ENCODE results near the gene CEACAM4.

CEACAM4 gene

DNA sequence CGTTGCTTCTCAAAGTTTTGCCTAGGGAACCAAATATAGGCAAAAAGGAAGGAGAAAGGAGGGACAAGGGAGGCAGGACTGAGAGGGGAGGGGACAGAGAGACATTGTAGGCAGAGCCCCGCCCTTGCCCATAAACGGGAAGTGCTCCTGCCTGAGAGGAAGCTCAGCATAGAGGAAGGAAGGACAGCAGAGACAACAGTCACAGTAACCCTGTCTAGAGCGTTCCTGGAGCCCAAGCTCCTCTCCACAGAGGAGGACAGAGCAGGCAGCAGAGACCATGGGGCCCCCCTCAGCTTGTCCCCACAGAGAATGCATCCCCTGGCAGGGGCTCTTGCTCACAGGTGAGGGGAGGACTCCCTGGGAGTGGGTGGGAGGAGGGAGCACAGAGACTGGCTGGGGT, 50.9 kb downstream of the CEACAM4 start, which contains the start of gene CEACAM21:
Gene CEACAM21 (plus strand): TSS at position 169 of the 400 bp plus-strand sequence. CDS start 109 bp downstream, at position 278.
- ChIA-PET POLR2A (interaction anchor here (0.6 to 1.3 kb wide), 4 partner anchors 10 to 147 kb away, joined by 3 to 7 read pairs (median 4); no protein-coding TSS in a partner anchor), CTCF (interaction anchor here (0.9 to 21.8 kb wide), 8 partner anchors 11 to 125 kb away, joined by 3 to 343 read pairs (median 4); no protein-coding TSS in a partner anchor)
- DNase-seq (ENCODE audit: extremely low spot score), result peak; percentile 83
- TF ChIP-seq, protein P1, sequence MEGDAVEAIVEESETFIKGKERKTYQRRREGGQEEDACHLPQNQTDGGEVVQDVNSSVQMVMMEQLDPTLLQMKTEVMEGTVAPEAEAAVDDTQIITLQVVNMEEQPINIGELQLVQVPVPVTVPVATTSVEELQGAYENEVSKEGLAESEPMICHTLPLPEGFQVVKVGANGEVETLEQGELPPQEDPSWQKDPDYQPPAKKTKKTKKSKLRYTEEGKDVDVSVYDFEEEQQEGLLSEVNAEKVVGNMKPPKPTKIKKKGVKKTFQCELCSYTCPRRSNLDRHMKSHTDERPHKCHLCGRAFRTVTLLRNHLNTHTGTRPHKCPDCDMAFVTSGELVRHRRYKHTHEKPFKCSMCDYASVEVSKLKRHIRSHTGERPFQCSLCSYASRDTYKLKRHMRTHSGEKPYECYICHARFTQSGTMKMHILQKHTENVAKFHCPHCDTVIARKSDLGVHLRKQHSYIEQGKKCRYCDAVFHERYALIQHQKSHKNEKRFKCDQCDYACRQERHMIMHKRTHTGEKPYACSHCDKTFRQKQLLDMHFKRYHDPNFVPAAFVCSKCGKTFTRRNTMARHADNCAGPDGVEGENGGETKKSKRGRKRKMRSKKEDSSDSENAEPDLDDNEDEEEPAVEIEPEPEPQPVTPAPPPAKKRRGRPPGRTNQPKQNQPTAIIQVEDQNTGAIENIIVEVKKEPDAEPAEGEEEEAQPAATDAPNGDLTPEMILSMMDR (IDR thresholded peaks at IDR 0.05; ENCODE audit: control extremely low read depth, extremely low read depth, low read depth, missing control alignments), result no peak

DNA sequence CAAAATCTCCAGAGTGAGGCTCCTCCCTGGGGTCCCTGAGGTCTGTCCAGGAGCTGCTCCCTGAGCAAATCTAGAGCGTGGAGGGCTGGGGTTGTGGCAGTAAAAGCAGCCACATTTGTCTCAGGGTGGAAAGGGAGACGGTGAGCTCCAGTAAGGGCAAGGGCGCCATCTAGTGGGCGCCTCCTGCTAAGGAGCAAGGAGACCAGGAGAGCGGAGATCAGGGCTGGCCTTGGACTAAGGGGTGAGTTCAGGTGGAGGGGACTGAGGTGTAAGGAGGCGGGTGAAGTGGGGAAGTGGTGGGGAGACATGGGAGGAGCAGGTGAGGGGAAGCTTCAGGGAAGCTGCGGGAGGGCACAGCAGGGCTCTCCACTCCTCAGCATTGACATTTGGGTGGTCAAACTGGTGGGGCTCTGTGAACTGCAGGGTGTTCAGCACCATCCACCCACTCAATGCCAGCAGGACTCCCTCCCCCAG, 56.2 kb downstream of the CEACAM4 start:
- TF ChIP-seq, protein P1 (IDR thresholded peaks at IDR 0.05; ENCODE audit: control extremely low read depth, extremely low read depth, low read depth, missing control alignments), result peak; percentile 95
- ChIA-PET POLR2A (interaction anchor here (0.6 to 1.6 kb wide), 5 partner anchors 15 to 122 kb away, joined by 3 to 10 read pairs (median 5); no protein-coding TSS in a partner anchor), CTCF (interaction anchor here (0.6 to 21.8 kb wide), 23 partner anchors 9 to 286 kb away, joined by 3 to 343 read pairs (median 4); partner anchors contain the start of genes B9D2 and DMAC2)
- peak; percentile 80 for DNase-seq (ENCODE audit: extremely low spot score)

DNA sequence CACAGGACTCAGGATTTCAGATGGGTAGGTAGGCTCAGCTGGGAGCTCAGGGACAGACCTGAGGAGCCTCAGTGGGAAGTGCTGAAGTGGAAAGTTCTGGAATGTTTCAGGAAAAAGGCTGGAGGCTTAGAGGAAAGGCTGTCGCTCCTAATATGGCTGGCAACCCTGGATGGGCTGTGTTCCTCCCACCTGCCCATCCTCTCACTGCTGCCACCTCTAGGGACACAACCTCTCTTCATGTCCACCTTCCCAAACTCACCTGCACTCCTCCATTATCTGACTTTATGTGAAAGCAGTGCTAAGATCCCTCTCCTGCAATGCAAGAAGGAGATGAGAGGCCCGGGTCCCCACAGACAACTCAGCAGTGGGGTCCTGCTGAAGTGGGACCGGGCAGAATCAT, 56.7 kb downstream of the CEACAM4 start:
- TF ChIP-seq, protein P1 (IDR thresholded peaks at IDR 0.05; ENCODE audit: control extremely low read depth, extremely low read depth, low read depth, missing control alignments), result no peak
- DNase-seq (ENCODE audit: extremely low spot score), result no peak
- ChIA-PET CTCF (interaction anchor here (0.6 to 21.8 kb wide), 23 partner anchors 9 to 285 kb away, joined by 3 to 343 read pairs (median 4); partner anchors contain the start of genes B9D2 and DMAC2), POLR2A (interaction anchor here (0.9 to 1.3 kb wide), 3 partner anchors 21 to 121 kb away, joined by 4 to 10 read pairs (median 5); no protein-coding TSS in a partner anchor)

DNA sequence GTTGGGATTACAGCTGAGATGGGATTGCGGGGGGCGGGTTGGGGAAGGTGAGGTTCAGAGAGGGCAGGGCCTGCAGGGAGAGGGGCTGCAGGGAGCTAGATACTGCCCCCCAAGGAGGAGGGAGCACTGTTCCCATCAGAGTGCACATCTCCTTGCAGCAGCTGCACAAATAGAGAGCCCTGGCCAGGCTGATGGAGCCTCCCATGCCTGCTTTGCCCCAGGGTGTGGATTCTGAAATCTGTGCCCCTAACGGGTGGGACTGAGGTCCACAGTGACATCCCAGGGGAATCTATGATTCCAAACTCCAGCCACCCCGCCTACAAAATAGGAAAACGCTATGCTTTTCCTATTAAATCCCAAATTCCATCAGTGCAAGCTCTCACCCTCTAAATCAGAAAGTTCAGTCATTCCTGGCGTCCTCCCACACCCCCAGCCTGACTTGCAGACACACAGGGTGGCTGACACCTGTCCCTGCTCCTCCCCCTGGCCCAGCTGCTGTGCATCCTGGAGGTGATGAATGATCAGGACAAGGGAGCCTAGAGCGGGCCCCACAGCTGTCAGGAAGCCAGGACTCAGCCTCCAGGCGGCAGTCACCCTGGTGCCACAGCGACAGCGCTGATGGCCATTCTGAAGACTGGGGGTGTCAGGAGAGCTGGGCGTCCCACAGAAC, 57.3 kb downstream of the CEACAM4 start:
- DNase-seq (ENCODE audit: extremely low spot score), result no peak
- TF ChIP-seq, protein P1 (IDR thresholded peaks at IDR 0.05; ENCODE audit: control extremely low read depth, extremely low read depth, low read depth, missing control alignments), result no peak
- POLR2A ChIA-PET, result interaction anchor here (0.6 to 1.3 kb wide), 3 partner anchors 38 to 160 kb away, joined by 4 to 10 read pairs (median 5); no protein-coding TSS in a partner anchor
- CTCF ChIA-PET, result interaction anchor here (0.6 to 21.8 kb wide), 14 partner anchors 8 to 183 kb away, joined by 3 to 343 read pairs (median 8); no protein-coding TSS in a partner anchor

All from GM10248 (cell line).